Measurements from ENCODE around the gene PHIP.

PHIP gene

GRCh38 chr6:79009819-79010218 lies 68.2 kb downstream of the PHIP start:
- DNase-seq (ENCODE audit: low read depth, low spot score), result no peak

GRCh38 chr6:79005497-79005896 lies 72.6 kb downstream of the PHIP start:
- DNase-seq (ENCODE audit: low read depth, low spot score), result no peak

- DNase-seq (ENCODE audit: low read depth, low spot score), result no peak
Observed at GRCh38 chr6:79005024-79005423, 73.0 kb downstream of the PHIP start.

GRCh38 chr6:79004239-79004638 lies 73.8 kb downstream of the PHIP start:
- no peak for DNase-seq (ENCODE audit: low read depth, low spot score)

- DNase-seq (ENCODE audit: low read depth, low spot score), result no peak
Observed at GRCh38 chr6:79001415-79001814, 76.6 kb downstream of the PHIP start.

- DNase-seq (ENCODE audit: low read depth, low spot score), result no peak
Observed at GRCh38 chr6:78999737-79000136, 78.3 kb downstream of the PHIP start.

GRCh38 chr6:78995946-78996345 lies 82.1 kb downstream of the PHIP start:
- no peak for DNase-seq (ENCODE audit: low read depth, low spot score)

- no peak for DNase-seq (ENCODE audit: low read depth, low spot score)
Observed at GRCh38 chr6:78995346-78995745, 82.7 kb downstream of the PHIP start.

GRCh38 chr6:78993955-78994354 lies 84.1 kb downstream of the PHIP start:
- DNase-seq (ENCODE audit: low read depth, low spot score), result no peak

GRCh38 chr6:78989191-78989590 lies 88.9 kb downstream of the PHIP start:
- DNase-seq (ENCODE audit: low read depth, low spot score), result no peak

GRCh38 chr6:78986161-78986560 lies 91.9 kb downstream of the PHIP start:
- no peak for DNase-seq (ENCODE audit: low read depth, low spot score)

GRCh38 chr6:78984225-78984950 lies 93.7 kb downstream of the PHIP start:
- no peak for DNase-seq (ENCODE audit: low read depth, low spot score)

- no peak for DNase-seq (ENCODE audit: low read depth, low spot score)
Observed at GRCh38 chr6:78967191-78967590, 110.9 kb downstream of the PHIP start.

GRCh38 chr6:78966542-78966941 lies 111.5 kb downstream of the PHIP start:
- no peak for DNase-seq (ENCODE audit: low read depth, low spot score)

- DNase-seq (ENCODE audit: low read depth, low spot score), result no peak
Observed at GRCh38 chr6:78962448-78962847, 115.6 kb downstream of the PHIP start.

- DNase-seq (ENCODE audit: low read depth, low spot score), result no peak
Observed at GRCh38 chr6:78954740-78955139, 123.3 kb downstream of the PHIP start.

- no peak for DNase-seq (ENCODE audit: low read depth, low spot score)
Observed at GRCh38 chr6:78953798-78954197, 124.3 kb downstream of the PHIP start.

- no peak for DNase-seq (ENCODE audit: low read depth, low spot score)
Observed at GRCh38 chr6:78952362-78952761, 125.7 kb downstream of the PHIP start.

GRCh38 chr6:78948785-78949184 lies 129.3 kb downstream of the PHIP start:
- DNase-seq (ENCODE audit: low read depth, low spot score), result no peak

- peak; percentile 11 for DNase-seq (ENCODE audit: low read depth, low spot score)
Observed at GRCh38 chr6:78947962-78948361, 130.1 kb downstream of the PHIP start.

GRCh38 chr6:78947529-78947928 lies 130.5 kb downstream of the PHIP start:
- no peak for DNase-seq (ENCODE audit: low read depth, low spot score)

- DNase-seq (ENCODE audit: low read depth, low spot score), result no peak
Observed at GRCh38 chr6:78942446-78942845, 135.6 kb downstream of the PHIP start.

GRCh38 chr6:78936515-78936914 lies 141.5 kb downstream of the PHIP start:
- DNase-seq (ENCODE audit: low read depth, low spot score), result no peak

- DNase-seq (ENCODE audit: low read depth, low spot score), result no peak
Observed at GRCh38 chr6:78935553-78935952, 142.5 kb downstream of the PHIP start.

Measured in brain pericyte (primary cell).